Measurements from ENCODE around the gene SLC16A2.

DNA sequence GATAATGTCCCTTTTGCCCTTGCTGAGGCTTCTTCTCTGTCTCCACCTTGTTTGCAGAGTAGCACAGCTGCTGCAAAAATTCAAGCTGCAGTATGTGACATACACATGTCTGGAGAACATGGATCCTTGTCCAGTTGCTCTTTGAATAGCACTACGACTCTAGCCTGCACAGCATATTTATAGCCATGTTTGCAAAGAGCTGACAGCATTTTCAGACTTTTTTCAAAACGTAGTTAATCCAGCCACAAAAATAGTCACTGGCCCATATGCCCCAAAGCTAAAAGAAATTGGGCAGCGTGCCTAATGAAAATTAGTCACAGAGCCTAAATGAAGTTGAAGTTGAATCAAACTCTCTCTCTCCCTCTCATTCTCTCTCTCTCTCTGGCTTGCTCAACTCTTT is 17.5 kb downstream of the SLC16A2 start:
- TF ChIP-seq, protein P1, sequence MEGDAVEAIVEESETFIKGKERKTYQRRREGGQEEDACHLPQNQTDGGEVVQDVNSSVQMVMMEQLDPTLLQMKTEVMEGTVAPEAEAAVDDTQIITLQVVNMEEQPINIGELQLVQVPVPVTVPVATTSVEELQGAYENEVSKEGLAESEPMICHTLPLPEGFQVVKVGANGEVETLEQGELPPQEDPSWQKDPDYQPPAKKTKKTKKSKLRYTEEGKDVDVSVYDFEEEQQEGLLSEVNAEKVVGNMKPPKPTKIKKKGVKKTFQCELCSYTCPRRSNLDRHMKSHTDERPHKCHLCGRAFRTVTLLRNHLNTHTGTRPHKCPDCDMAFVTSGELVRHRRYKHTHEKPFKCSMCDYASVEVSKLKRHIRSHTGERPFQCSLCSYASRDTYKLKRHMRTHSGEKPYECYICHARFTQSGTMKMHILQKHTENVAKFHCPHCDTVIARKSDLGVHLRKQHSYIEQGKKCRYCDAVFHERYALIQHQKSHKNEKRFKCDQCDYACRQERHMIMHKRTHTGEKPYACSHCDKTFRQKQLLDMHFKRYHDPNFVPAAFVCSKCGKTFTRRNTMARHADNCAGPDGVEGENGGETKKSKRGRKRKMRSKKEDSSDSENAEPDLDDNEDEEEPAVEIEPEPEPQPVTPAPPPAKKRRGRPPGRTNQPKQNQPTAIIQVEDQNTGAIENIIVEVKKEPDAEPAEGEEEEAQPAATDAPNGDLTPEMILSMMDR (IDR thresholded peaks at IDR 0.05): no peak
- TF ChIP-seq POLR2A (IDR thresholded peaks at IDR 0.05): no peak
